ENCODE measurements around the gene ASCC1.

GRCh38 chr10:72162978-72163377, 53.1 kb downstream of the ASCC1 start:
- no peak for TF ChIP-seq CTCF (conservative IDR thresholded peaks at IDR 0.05; ENCODE audit: low read depth, low read length)
- TF ChIP-seq EZH2 (IDR thresholded peaks at IDR 0.05; ENCODE audit: low read length, unreplicated experiment), result no peak

Measured in PC-3 (cell line).